CD14-positive monocyte (primary cell): ENCODE data around the gene IRF6. TPM values are rescaled to one million over a fixed set of nuclear protein-coding genes. Genes with fewer than 3 reads are reported as not detected.

ENCODE experiments used
- DNase-seq, 3 donors: peaks; one replicate each; pipeline ENCODE4 v3.0.0-alpha.2; 2011 to 2022
- H2AFZ ChIP-seq: 2 replicates; pipeline ENCODE4 v1.6.0; 2012; ENCODE audit warnings: mild to moderate bottlenecking, low read depth, low read length, inconsistent platforms; ENCODE audit not compliant: insufficient read depth, poor library complexity, severe bottlenecking
- H3K27ac ChIP-seq, 2 donors: 1 replicate in 1 of 2; 2 replicates in 1 of 2; pipeline ENCODE4 v1.5.1; 2012 to 2013; ENCODE audit warnings: low read length in 2 of 2, control low read depth in 1 of 2, inconsistent platforms in 1 of 2, low read depth in 1 of 2, mild to moderate bottlenecking in 1 of 2
- H3K27me3 ChIP-seq, 2 donors: one replicate each; pipeline versions ENCODE4 v1.6.0 to v1.6.1; 2011 to 2013; ENCODE audit warnings: low read length in 2 of 2; ENCODE audit not compliant: control insufficient read depth in 2 of 2, insufficient read depth in 2 of 2
- H3K36me3 ChIP-seq, 2 donors: replicated peaks in 1 of 2; 1 replicate in 1 of 2; 2 replicates in 1 of 2; pipeline versions ENCODE4 v1.5.1 to v1.6.1; 2012 to 2013; ENCODE audit warnings: low read length in 2 of 2, control low read depth in 1 of 2, inconsistent platforms in 1 of 2, mild to moderate bottlenecking in 1 of 2; ENCODE audit not compliant: insufficient read depth in 2 of 2, control insufficient read depth in 1 of 2
- H3K4me1 ChIP-seq, 2 donors: 1 replicate in 1 of 2; 2 replicates in 1 of 2; pipeline versions ENCODE4 v1.5.1 to v1.6.1; 2012 to 2013; ENCODE audit warnings: low read length in 2 of 2, control low read depth in 1 of 2, inconsistent platforms in 1 of 2, mild to moderate bottlenecking in 1 of 2, moderate library complexity in 1 of 2; ENCODE audit not compliant: insufficient read depth in 2 of 2, control insufficient read depth in 1 of 2
- H3K4me2 ChIP-seq: replicated peaks from 2 replicates; pipeline ENCODE3; 2012; ENCODE audit warnings: low read length, moderate library complexity, mild to moderate bottlenecking; ENCODE audit not compliant: poor library complexity, severe bottlenecking; ENCODE audit errors: extremely low read depth
- H3K4me3 ChIP-seq, 3 experiments: fragments of 200-600 bp in 1 of 3; sonication (generic) in 1 of 3; replicated peaks in 1 of 3; 1 replicate in 2 of 3; 2 replicates in 1 of 3; pipeline ENCODE4 v1.5.1; 2011 to 2013; ENCODE audit warnings: low read length in 3 of 3, mild to moderate bottlenecking in 3 of 3, control low read depth in 2 of 3, low read depth in 2 of 3, inconsistent platforms in 1 of 3, moderate library complexity in 1 of 3
- H3K79me2 ChIP-seq: 2 replicates; pipeline ENCODE4 v1.6.0; 2012; ENCODE audit warnings: mild to moderate bottlenecking, control low read depth, inconsistent platforms, low read length, moderate library complexity; ENCODE audit not compliant: insufficient read depth
- H3K9ac ChIP-seq: 2 replicates; pipeline ENCODE4 v1.6.0; 2017; ENCODE audit warnings: low read length, mild to moderate bottlenecking; ENCODE audit not compliant: insufficient read depth, poor library complexity, severe bottlenecking
- H3K9me3 ChIP-seq, 2 donors: replicated peaks in 1 of 2; 1 replicate in 1 of 2; 2 replicates in 1 of 2; pipeline versions ENCODE4 v1.5.1 to v1.6.1; 2012 to 2013; ENCODE audit warnings: low read length in 2 of 2, control low read depth in 1 of 2; ENCODE audit not compliant: control insufficient read depth in 1 of 2, insufficient read depth in 1 of 2
- H4K20me1 ChIP-seq: 2 replicates; pipeline ENCODE4 v1.6.0; 2012; ENCODE audit warnings: mild to moderate bottlenecking, low read length, control low read depth, moderate library complexity; ENCODE audit not compliant: insufficient read depth
- H3K27ac Mint-ChIP-seq, 7 donors: one replicate each; pipeline ENCODE4 v1.8.0; 2020; ENCODE audit warnings: mild to moderate bottlenecking in 7 of 7, mixed read lengths in 7 of 7, moderate library complexity in 6 of 7, inconsistent platforms in 2 of 7
- H3K27me3 Mint-ChIP-seq, 3 donors: one replicate each; pipeline ENCODE4 v1.8.0; 2021 to 2022; ENCODE audit warnings: low read depth in 3 of 3, mild to moderate bottlenecking in 3 of 3, mixed read lengths in 3 of 3, moderate library complexity in 3 of 3, inconsistent platforms in 1 of 3
- H3K36me3 Mint-ChIP-seq, 2 donors: one replicate each; pipeline ENCODE4 v1.8.0; 2020; ENCODE audit warnings: mixed read lengths in 2 of 2, inconsistent platforms in 1 of 2, mild to moderate bottlenecking in 1 of 2
- H3K4me1 Mint-ChIP-seq: one replicate; pipeline ENCODE4 v1.8.0; 2020; ENCODE audit warnings: mild to moderate bottlenecking, mixed read lengths
- H3K4me3 Mint-ChIP-seq, 2 donors: one replicate each; pipeline ENCODE4 v1.8.0; 2020; ENCODE audit warnings: mild to moderate bottlenecking in 2 of 2, mixed read lengths in 2 of 2, moderate library complexity in 1 of 2
- H3K9me3 Mint-ChIP-seq, 7 donors: one replicate each; pipeline ENCODE4 v1.8.0; 2020 to 2022; ENCODE audit warnings: mixed read lengths in 7 of 7, mild to moderate bottlenecking in 6 of 7, moderate library complexity in 6 of 7, inconsistent platforms in 2 of 7
- CTCF ChIP-seq: fragments of 200-600 bp; IDR thresholded peaks from one replicate; pipeline ENCODE4 v1.8.0; 2022; ENCODE audit warnings: antibody characterized with exemption, mild to moderate bottlenecking
- WGBS: methylation state at CpG from one replicate; pipeline ENCODE4 v1.1.5; 2013; ENCODE audit warnings: missing lambda C conversion rate; ENCODE audit not compliant: insufficient coverage; 5-methylcytosine and 5-hydroxymethylcytosine counted together
- intact Hi-C, 2 donors: fragments of 100-400 bp; cut with micrococcal nuclease; formaldehyde crosslinking; loops; one replicate each; pipeline versions ENCODE4 v1.15.0 to v1.15.1; 2023
- polyA plus RNA-seq, 3 donors: library from polyadenylated mRNA; depleted of rRNA in 1 of 3; unstranded in 2 of 3; stranded (reverse) in 1 of 3; fragments of 300-500 nt in 2 of 3; fragments of >200 nt in 1 of 3; fragmentation: Illumina TruSeq in 2 of 3; gene quantifications; 1 replicate in 2 of 3; 2 replicates in 1 of 3; pipeline ENCODE4 v1.2.3, GENCODE V29; 2012 to 2021

The IRF6 gene
- polyA plus RNA-seq, 3 donors: 0.21 to 0.62 (median 0.35) TPM

GRCh38 chr1:209819058-209819457 lies 13.1 kb upstream of the IRF6 start:
- H3K9me3 ChIP-seq: no peaks in the 10 kb centered on the region
- no peak overlapping the region for H3K9ac ChIP-seq
- H3K79me2 ChIP-seq: no peaks in the 10 kb centered on the region
- no peak overlapping the region for H3K27ac ChIP-seq
- 0% methylated on average over 1 of the region's 1 CpG for WGBS
- H3K9me3 Mint-ChIP-seq: no peaks in the 10 kb centered on the region
- H3K36me3 Mint-ChIP-seq: no peaks in the 10 kb centered on the region
- H3K27me3 Mint-ChIP-seq: peaks cover 3 to 24% (median 6%) of the 10 kb centered on the region in 3 donors
- H3K4me1 Mint-ChIP-seq: peaks cover 7% of the 10 kb centered on the region
- peaks cover 4 to 7% of the 10 kb centered on the region in 2 donors for H3K27me3 ChIP-seq
- no peak overlapping the region for H3K4me3 Mint-ChIP-seq
- H4K20me1 ChIP-seq: no peaks in the 10 kb centered on the region
- H3K27ac Mint-ChIP-seq: no peak overlapping the region
- no peak overlapping the region for H2AFZ ChIP-seq
- H3K36me3 ChIP-seq: no peaks in the 10 kb centered on the region
- H3K4me1 ChIP-seq: peaks cover 0 to 3% of the 10 kb centered on the region in 2 donors
- no peak for TF ChIP-seq CTCF
- no peak for DNase-seq
- intact Hi-C loops: no loop called here
- no peak overlapping the region for H3K4me2 ChIP-seq
- no peak overlapping the region for H3K4me3 ChIP-seq

- Histone ChIP-seq H4K20me1 (no peaks in the 10 kb centered on the region), H3K36me3 (no peaks in the 10 kb centered on the region), H3K27ac (no peak overlapping the region), H3K79me2 (no peaks in the 10 kb centered on the region), H3K9ac (no peak overlapping the region), H3K4me1 (peaks cover 0 to under 1% of the 10 kb centered on the region in 2 donors), H2AFZ (no peak overlapping the region), H3K4me2 (no peak overlapping the region), H3K4me3 (no peak overlapping the region), H3K9me3 (no peaks in the 10 kb centered on the region), H3K27me3 (peaks cover 4 to 7% of the 10 kb centered on the region in 2 donors)
- peaks cover 3 to 23% (median 6%) of the 10 kb centered on the region in 3 donors for H3K27me3 Mint-ChIP-seq
- no peak for DNase-seq
- peaks cover 4% of the 10 kb centered on the region for H3K4me1 Mint-ChIP-seq
- TF ChIP-seq CTCF: no peak
- intact Hi-C loops: no loop called here
- H3K4me3 Mint-ChIP-seq: no peak overlapping the region
- WGBS: 100% methylated on average over 1 of the region's 1 CpG
- no peaks in the 10 kb centered on the region for H3K9me3 Mint-ChIP-seq
- no peak overlapping the region for H3K27ac Mint-ChIP-seq
- no peaks in the 10 kb centered on the region for H3K36me3 Mint-ChIP-seq
These were observed 11.7 kb upstream of the IRF6 start for GRCh38 chr1:209817691-209818090.
